KOPT-K1 (cell line): Measurements from ENCODE around the gene ARHGAP15.

Experiments
- H3K27ac ChIP-seq: fragments of 200-600 bp; sonication (generic); 2 replicates; pipeline ENCODE4 v1.5.1; 2016; ENCODE audit warnings: antibody characterized with exemption, mild to moderate bottlenecking, low read depth, low read length; ENCODE audit not compliant: poor library complexity, severe bottlenecking
- H3K36me3 ChIP-seq: fragments of 200-600 bp; sonication (generic); 2 replicates; pipeline ENCODE4 v1.5.1; 2017; ENCODE audit warnings: antibody characterized with exemption, mild to moderate bottlenecking, low read length, moderate library complexity; ENCODE audit not compliant: insufficient read depth
- H3K9me3 ChIP-seq: fragments of 200-600 bp; sonication (generic); 2 replicates; pipeline ENCODE4 v1.5.1; 2017; ENCODE audit warnings: antibody characterized with exemption, low read length, mild to moderate bottlenecking; ENCODE audit not compliant: insufficient read depth, poor library complexity, severe bottlenecking

The ARHGAP15 gene

GRCh38 chr2:143176606-143177005 lies 47.4 kb downstream of the ARHGAP15 start:
- Histone ChIP-seq H3K9me3 (peaks cover 24% of the 10 kb centered on the region), H3K36me3 (peaks cover 50% of the 10 kb centered on the region), H3K27ac (peak overlapping the region; percentile 67)

DNA sequence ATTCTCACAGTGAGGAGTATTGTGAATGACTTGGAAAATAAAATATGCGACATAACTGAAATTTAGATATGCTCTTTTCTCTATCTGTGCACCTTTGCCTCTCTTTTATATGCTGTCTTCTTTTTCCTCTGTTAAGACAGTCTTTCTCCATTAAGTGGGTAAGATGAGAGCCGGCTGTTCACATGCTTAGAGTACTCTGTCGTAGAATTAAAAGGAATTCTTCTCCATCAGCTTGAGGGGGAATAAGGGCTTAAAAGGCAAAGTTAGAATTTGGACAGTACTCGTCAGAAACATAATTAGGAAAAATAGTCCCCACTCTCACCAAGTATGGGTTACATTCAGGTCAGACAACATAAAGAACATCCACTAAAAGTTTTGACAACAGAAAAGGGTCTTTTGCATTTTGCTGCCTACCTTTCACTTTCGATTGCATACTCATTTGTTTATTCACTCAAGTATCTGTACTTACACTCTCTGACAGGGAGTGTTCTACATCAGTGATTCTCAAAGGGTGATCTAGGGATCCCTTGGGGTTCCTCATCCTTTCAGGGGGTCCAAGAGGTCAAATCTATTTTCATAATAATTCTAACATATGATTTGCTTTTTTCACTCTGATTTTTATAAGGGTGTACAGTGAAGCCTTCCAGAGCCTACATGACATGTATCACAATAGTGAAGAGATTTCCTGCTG lies 48.0 kb downstream of the ARHGAP15 start:
- Histone ChIP-seq H3K9me3 (peaks cover 24% of the 10 kb centered on the region), H3K27ac (peak overlapping the region; percentile 67), H3K36me3 (peaks cover 47% of the 10 kb centered on the region)

- no peak overlapping the region for H3K27ac ChIP-seq
These were observed 52.3 kb downstream of the ARHGAP15 start for GRCh38 chr2:143181494-143181893.

DNA sequence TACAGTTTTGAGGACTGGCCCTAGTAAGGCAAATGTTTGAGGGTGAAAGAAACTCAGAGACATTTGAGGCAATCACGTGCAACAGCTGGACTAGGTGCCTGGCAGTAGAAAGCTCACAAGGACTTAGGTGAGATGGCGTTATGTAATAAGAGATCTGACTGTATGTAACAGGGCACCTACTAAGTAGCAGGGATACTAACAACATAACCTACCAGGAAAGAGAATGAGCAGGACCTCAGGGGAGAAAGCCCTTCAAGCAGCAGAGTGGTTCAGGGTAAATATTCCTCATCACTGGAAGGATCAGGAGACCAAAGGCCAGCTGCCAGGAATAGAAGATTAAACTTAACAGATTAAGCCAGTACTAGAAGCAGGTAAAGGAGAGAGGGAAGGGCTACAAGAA lies 53.4 kb downstream of the ARHGAP15 start:
- H3K36me3 ChIP-seq: peaks cover 52% of the 10 kb centered on the region
- peaks cover 24% of the 10 kb centered on the region for H3K9me3 ChIP-seq
- no peak overlapping the region for H3K27ac ChIP-seq

More at GRCh38 chr2:143181494-143181893, 52.3 kb downstream of the ARHGAP15 start:
- peaks cover 48% of the 10 kb centered on the region for H3K36me3 ChIP-seq
- H3K9me3 ChIP-seq: peaks cover 24% of the 10 kb centered on the region

- H3K9me3 ChIP-seq: peaks cover 24% of the 10 kb centered on the region
- no peak overlapping the region for H3K27ac ChIP-seq
- H3K36me3 ChIP-seq: peaks cover 44% of the 10 kb centered on the region
These were observed 54.7 kb downstream of the ARHGAP15 start for GRCh38 chr2:143183804-143184463.

DNA sequence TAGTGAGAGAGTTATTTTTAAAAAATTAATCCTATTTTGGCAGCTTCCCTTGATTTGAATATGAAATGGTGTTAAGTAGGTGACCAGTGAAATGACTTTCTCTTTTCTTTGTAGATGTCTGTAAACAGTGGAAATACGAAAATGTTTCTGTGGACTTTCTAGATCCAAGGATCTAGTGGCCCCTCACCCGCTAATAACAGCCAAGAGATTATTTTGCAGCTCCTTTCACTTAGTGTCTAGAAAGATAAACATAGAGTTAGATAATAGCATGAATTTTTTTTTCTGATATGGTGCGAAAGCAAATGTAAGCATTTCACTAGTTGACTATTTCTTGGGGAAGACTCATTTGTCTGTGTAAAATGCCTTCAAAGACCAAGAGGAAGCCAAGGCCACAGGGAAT lies 57.7 kb downstream of the ARHGAP15 start:
- H3K27ac ChIP-seq: no peak overlapping the region
- no peaks in the 10 kb centered on the region for H3K9me3 ChIP-seq
- peaks cover 44% of the 10 kb centered on the region for H3K36me3 ChIP-seq

DNA sequence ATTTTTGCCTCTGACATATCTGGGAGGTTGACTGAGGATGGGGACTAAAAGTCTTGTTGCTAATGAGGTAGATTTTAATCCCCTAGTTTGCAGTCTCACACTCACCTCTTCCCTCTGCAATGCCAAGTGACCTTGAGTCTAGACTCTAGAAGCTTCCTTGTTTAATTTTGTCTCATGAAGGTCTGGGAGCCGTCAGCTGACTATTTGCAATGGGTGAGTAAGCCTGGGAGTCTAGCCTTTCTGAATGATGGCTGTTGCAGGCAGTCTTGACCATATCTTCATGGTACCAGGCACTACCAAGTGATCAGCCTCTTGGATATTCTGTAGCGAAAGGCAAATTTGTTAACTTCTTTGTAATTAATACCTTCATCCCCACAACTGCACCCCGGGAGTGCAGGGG lies 61.2 kb downstream of the ARHGAP15 start:
- no peak overlapping the region for H3K27ac ChIP-seq
- no peaks in the 10 kb centered on the region for H3K9me3 ChIP-seq
- peaks cover 52% of the 10 kb centered on the region for H3K36me3 ChIP-seq

DNA sequence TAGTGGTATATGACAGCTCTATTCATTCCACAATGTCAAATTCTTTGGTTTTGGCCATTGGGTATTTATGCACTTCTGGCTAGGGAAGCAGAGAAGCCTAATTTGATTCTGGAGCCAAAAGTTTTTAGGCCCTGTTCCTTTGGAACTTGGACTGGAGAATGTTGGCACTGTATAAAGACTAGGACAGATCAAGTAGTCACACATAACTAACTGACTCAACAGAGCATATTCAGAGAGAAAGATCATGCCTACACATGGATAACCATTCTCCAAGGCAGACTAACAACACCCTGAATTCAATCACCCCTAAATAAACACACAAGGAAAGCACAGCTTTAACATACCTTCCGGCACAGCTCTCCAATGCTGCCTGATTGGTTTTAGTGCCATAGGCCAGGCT lies 62.9 kb downstream of the ARHGAP15 start:
- Histone ChIP-seq H3K36me3 (peaks cover 52% of the 10 kb centered on the region), H3K27ac (no peak overlapping the region), H3K9me3 (no peaks in the 10 kb centered on the region)

DNA sequence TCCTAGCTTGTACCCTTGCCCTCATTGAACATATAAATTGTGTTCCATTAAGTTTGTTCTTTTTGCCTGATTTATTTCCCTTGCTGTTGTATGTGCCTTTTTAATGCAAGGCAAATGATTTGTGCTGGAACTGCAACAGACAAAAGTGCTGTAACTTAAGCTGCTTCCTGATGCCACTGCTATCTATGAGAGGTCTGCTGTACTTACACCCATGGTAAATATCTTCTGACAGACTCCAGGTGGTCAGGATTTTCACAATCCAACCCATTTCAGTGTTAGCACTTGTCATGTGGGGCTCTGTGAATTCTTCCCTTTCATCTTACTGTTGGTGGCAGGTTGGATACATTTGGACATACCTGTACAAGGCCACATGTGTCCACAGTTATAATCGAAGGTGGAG lies 63.5 kb downstream of the ARHGAP15 start:
- Histone ChIP-seq H3K9me3 (no peaks in the 10 kb centered on the region), H3K27ac (no peak overlapping the region), H3K36me3 (peaks cover 49% of the 10 kb centered on the region)

DNA sequence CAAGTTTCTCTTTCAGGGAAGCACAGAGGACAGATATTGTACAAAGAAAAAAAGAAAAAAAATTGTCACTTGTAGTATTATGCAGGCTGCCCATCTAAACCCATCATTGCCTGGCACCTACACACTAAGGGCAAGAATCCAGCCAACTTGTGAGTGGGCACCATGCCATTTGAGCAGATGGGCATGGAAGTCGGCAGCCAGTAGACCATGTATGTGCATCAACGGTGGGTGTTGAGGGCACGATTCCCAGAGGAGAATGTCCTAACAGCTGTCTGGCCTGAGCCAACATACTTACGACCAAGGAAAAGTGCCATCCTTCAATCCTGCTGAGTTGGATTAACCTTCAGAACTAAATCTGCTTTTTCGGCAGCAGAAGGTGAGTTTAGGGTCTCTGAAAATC lies 63.9 kb downstream of the ARHGAP15 start:
- H3K9me3 ChIP-seq: no peaks in the 10 kb centered on the region
- peaks cover 49% of the 10 kb centered on the region for H3K36me3 ChIP-seq
- no peak overlapping the region for H3K27ac ChIP-seq

DNA sequence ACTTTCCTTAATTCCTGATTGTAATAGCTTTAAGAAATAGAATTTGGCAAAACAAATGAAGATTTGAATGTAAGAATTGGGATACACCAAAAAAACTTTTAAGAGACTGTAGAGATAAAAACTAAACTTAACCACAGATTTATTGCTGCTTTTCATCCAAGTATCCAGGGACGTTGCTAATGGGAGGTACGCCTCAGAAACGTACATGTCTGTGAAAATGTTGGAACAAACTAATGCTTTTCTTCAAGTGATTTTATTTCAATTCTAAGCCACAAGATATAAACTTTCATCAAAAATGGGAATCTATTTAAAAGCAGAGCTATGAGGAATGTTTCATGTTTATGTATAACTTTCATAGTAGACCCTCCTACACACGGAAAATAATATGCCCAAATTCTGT lies 66.3 kb downstream of the ARHGAP15 start:
- H3K27ac ChIP-seq: no peak overlapping the region
- H3K36me3 ChIP-seq: peaks cover 45% of the 10 kb centered on the region
- no peaks in the 10 kb centered on the region for H3K9me3 ChIP-seq

- Histone ChIP-seq H3K27ac (peak overlapping the region; percentile 40), H3K36me3 (peaks cover 82% of the 10 kb centered on the region), H3K9me3 (peaks cover 11% of the 10 kb centered on the region)
These were observed 74.8 kb downstream of the ARHGAP15 start for GRCh38 chr2:143204062-143204461.

- Histone ChIP-seq H3K9me3 (peaks cover 11% of the 10 kb centered on the region), H3K27ac (peak overlapping the region; percentile 40), H3K36me3 (peaks cover 82% of the 10 kb centered on the region)
These were observed 76.0 kb downstream of the ARHGAP15 start for GRCh38 chr2:143205106-143205764.

DNA sequence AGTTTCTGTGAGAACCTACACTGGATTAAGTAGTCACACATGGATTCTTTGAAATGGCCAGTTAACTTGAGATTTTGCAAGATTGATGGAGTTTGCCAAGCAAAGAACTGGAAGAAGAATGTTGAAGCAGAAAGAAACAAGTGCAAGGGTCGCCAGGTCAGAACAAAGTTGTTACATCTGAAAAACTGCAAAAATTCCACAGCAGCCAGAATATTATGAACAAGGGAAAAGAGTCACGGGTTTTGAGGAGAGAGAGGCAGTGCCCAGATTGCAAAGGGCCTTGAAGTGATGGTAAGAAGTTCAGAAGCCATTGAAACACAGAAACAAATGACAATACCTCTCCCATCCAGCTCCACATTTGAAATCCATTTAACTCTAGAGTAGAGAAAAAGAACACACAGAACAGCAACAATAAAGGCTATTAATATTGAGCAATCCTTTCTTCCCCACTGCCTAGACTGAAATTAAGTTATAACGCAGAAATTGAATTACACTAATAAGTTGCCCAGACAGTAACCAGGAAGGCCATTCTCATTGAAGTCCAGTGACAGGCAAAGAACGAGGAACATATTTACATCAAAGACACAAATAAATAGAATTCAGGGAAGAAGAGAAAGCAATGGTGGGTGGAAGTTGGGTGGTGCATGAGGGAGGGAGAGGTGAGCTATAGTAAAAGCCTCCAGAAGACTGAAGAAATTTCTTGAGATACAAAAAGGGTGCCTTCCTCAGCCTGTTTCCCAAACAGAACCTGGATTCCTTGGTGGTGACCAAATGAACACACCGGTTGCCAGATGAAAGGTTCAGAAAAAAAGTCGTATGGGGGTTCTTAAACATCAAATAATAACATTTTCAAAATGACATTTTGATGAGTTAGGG lies 80.6 kb downstream of the ARHGAP15 start:
- Histone ChIP-seq H3K9me3 (no peaks in the 10 kb centered on the region), H3K36me3 (peaks cover 69% of the 10 kb centered on the region), H3K27ac (no peak overlapping the region)

DNA sequence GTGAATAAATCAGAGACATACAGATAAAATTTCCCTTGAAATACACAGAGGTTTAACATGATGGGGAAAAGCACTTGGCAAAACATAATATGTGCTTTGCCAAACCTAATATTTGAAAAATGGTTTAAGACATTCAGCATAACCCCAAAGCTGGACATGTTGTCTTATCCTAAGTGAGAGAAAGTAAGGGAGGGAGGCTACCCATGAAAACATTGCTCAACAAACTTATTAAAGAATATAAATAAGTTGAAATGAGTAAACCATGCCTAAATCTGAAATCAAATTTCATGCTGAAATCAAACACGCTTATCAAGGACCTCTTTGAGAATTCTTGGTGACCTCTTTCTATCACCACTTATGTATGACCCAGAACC lies 81.2 kb downstream of the ARHGAP15 start:
- no peak overlapping the region for H3K27ac ChIP-seq
- no peaks in the 10 kb centered on the region for H3K9me3 ChIP-seq
- peaks cover 69% of the 10 kb centered on the region for H3K36me3 ChIP-seq
